Measurements from ENCODE around the gene APOH. TPM values are rescaled to one million over a fixed set of nuclear protein-coding genes. Genes with fewer than 3 reads are reported as not detected.

APOH gene
- total RNA-seq, 1 experiment from 2014 or later = 1.4 TPM

- H3K27me3 ChIP-seq (replicated peaks; ENCODE audit: insufficient read depth, low read depth, low read length, poor library complexity) = no peaks in the 10 kb centered on the region
- no peak overlapping the region for H3K27ac ChIP-seq (ENCODE audit: low read depth, low read length, poor library complexity, severe bottlenecking)
- no peak overlapping the region for H3K4me3 ChIP-seq (ENCODE audit: low read depth, low read length, poor library complexity, severe bottlenecking)
- ChIA-PET CTCF (no interaction called here), POLR2A (ENCODE audit: low non-redundant PET) (no interaction called here)
- no peaks in the 10 kb centered on the region for H3K36me3 ChIP-seq (ENCODE audit: insufficient read depth, low read length, poor library complexity, severe bottlenecking)
- BruUV-seq (replicated peaks) = no TSS peak
- DNase-seq (ENCODE audit: low spot score) = no peak
- H3K4me1 ChIP-seq (ENCODE audit: insufficient read depth, low read length, poor library complexity, severe bottlenecking) = no peaks in the 10 kb centered on the region
- TF ChIP-seq EZH2 (IDR thresholded peaks at IDR 0.05; ENCODE audit: borderline replicate concordance, low read depth, low read length, poor library complexity, severe bottlenecking) (no peak), CTCF (conservative IDR thresholded peaks at IDR 0.05; ENCODE audit: low read depth, low read length) (no peak)
- intact Hi-C loops (cut with micrococcal nuclease; ENCODE audit: unreplicated experiment) = no loop called here
- no peaks in the 10 kb centered on the region for H3K9me3 ChIP-seq (ENCODE audit: low read depth, low read length, poor library complexity, severe bottlenecking)
These were observed 42.3 kb upstream of the APOH start for GRCh38 chr17:66271512-66271911.

GRCh38 chr17:66270106-66270505 lies 40.9 kb upstream of the APOH start:
- DNase-seq (ENCODE audit: low spot score) = no peak
- intact Hi-C loops (cut with micrococcal nuclease; ENCODE audit: unreplicated experiment) = no loop called here
- BruUV-seq (replicated peaks) = no TSS peak
- Histone ChIP-seq H3K4me3 (ENCODE audit: low read depth, low read length, poor library complexity, severe bottlenecking) (no peak overlapping the region), H3K4me1 (ENCODE audit: insufficient read depth, low read length, poor library complexity, severe bottlenecking) (no peaks in the 10 kb centered on the region), H3K9me3 (ENCODE audit: low read depth, low read length, poor library complexity, severe bottlenecking) (no peaks in the 10 kb centered on the region), H3K36me3 (ENCODE audit: insufficient read depth, low read length, poor library complexity, severe bottlenecking) (no peaks in the 10 kb centered on the region), H3K27me3 (replicated peaks; ENCODE audit: insufficient read depth, low read depth, low read length, poor library complexity) (no peaks in the 10 kb centered on the region), H3K27ac (ENCODE audit: low read depth, low read length, poor library complexity, severe bottlenecking) (no peak overlapping the region)
- ChIA-PET POLR2A (ENCODE audit: low non-redundant PET) (no interaction called here), CTCF (no interaction called here)
- TF ChIP-seq CTCF (conservative IDR thresholded peaks at IDR 0.05; ENCODE audit: low read depth, low read length) (no peak), EZH2 (IDR thresholded peaks at IDR 0.05; ENCODE audit: borderline replicate concordance, low read depth, low read length, poor library complexity, severe bottlenecking) (no peak)

DNA sequence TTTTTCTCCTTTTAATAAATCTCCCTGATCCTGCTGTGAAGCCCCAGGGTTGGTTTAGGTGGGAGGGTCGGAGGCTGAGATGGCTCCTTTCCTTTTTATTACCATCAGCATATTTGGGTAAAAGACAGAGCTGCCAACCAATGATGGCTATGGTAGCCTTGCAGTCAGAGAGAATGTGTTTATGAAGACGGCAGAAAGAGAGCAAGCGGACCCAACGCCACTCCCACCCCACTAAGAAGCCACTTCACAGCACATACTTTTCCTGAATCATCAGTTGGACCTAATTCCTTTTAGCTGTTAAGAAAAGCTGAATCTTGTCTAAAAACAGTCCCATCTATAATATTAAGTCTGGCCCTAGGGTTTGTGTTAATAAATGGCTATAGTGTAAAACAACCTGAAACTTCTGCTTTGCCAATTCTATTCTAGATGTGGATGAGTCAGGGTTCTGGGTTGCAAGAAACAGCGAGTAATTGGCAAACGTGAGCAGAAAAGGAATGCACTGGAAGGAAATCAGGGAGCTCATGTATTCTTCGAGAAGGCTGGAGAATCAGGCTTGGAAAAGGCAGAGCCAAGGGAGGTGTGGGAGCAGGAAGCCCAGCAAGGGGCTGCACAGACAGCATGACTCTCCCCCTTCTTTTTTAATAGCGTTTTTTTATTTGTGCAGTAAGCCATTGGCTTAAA lies 39.2 kb upstream of the APOH start:
- no TSS peak for BruUV-seq (replicated peaks)
- intact Hi-C loops (cut with micrococcal nuclease; ENCODE audit: unreplicated experiment) = no loop called here
- no peak overlapping the region for H3K27ac ChIP-seq (ENCODE audit: low read depth, low read length, poor library complexity, severe bottlenecking)

More for the DNA sequence above, 39.2 kb upstream of the APOH start:
- no peak for TF ChIP-seq CTCF (conservative IDR thresholded peaks at IDR 0.05; ENCODE audit: low read depth, low read length)
- TF ChIP-seq EZH2 (IDR thresholded peaks at IDR 0.05; ENCODE audit: borderline replicate concordance, low read depth, low read length, poor library complexity, severe bottlenecking) = no peak
- Histone ChIP-seq H3K4me1 (ENCODE audit: insufficient read depth, low read length, poor library complexity, severe bottlenecking) (no peaks in the 10 kb centered on the region), H3K4me3 (ENCODE audit: low read depth, low read length, poor library complexity, severe bottlenecking) (no peak overlapping the region), H3K9me3 (ENCODE audit: low read depth, low read length, poor library complexity, severe bottlenecking) (no peaks in the 10 kb centered on the region), H3K27me3 (replicated peaks; ENCODE audit: insufficient read depth, low read depth, low read length, poor library complexity) (no peaks in the 10 kb centered on the region), H3K36me3 (ENCODE audit: insufficient read depth, low read length, poor library complexity, severe bottlenecking) (no peaks in the 10 kb centered on the region)
- ChIA-PET POLR2A (ENCODE audit: low non-redundant PET) (no interaction called here), CTCF (no interaction called here)
- DNase-seq (ENCODE audit: low spot score) = peak; percentile 30
